Activated CD4-positive, alpha-beta T cell treated with anti-CD3 and anti-CD28 coated beads, Interleukin-2, amount 50 U/mL, for 24 hours (primary cell): ENCODE measurements around the gene HEATR5B.

Experiments used
- DNase-seq, 2 donors: peaks; one replicate each; pipeline ENCODE4 v3.0.0-alpha.2; 2020; ENCODE audit warnings: low read depth in 1 of 2, low spot score in 1 of 2

Gene HEATR5B

DNA sequence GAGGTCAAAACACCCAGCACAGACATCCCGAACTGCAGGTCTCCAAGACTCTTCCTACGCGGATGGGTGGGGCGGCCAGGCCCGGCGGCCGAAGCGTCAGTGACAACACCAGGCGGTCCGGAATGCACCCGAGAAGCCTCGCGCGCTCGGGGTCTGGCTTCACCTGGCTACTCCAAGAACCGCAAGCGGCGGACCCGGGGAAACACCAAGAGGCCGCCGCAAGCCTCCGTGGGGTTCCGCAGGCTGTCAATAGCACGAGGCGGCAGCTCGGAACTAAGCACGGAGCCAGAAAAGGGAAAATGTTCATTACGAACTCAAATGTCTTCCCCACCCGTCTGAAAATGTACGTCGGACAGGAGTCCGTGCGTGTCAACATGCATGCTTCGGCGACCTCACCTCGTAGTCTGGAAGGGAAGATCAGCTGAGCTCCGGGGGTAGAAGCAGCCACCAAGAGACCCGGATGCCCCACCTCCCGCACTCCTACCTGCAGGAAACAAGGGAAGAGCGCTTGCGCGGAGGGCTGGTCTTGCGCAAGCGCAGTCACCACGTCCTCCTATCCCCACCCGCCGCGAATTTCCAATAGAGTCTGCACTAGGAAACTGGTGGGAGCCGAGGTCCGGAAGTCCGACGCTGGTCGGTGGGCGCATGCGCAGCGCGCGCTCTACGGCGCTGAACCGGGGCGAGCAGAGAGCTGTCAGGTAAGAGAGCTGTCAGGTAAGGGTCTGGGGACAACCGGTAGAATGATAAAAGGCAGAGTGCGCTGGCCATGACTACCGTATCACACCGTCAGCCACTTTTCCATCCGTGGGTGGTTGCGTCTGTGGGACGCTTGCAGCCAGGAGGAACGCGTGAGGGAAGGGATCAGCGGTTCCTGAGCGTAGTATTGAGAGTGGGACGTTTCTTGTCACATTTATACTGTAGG lies at the start of gene HEATR5B, which contains the start of gene GPATCH11:
HEATR5B (minus strand) TSS at position 500 of the 922 bp plus-strand sequence. CDS start 958 bp downstream, outside the sequence.
GPATCH11 (plus strand) TSS at position 646 of the 922 bp plus-strand sequence. CDS start 3,864 bp downstream, outside the sequence.
- peak; percentile 83 to 91 for DNase-seq

DNA sequence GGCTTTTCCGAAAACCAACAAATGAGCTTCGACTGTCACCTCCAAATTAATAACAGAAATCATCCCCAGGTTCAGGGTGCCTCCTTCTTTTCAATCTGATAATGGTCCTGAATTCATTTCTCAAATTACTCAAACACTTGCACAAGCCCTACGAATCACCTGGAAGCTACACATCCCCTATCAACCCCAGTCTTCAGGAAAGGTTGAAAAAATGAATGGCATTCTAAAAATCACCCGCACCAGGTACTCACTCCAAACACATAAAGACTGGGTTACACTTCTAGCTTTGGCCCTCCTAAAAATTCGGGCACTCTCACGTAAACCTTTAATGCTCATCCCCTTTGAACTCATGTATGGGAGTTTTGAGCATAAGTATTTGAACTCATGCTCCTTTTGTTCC lies 48.7 kb upstream of the HEATR5B start:
- DNase-seq = no peak

DNA sequence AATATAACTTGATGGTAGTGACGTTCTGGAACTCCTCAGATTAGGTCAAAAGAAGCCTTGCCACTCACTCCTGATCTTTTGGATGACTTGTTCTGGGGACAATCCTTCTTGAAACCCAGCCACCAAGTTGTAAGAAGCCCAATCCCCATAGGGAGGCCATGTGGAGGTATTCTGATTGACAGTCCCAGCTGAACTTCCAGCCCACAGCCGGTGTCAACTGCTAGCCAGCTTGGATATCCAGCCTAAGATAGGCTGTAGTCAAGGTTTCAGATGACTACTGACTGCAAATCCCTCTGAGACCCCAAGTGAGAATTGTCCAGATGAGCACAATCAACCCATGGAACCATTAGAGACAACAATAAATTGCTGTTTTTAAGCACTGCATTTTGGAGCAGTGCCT lies 41.2 kb upstream of the HEATR5B start:
- DNase-seq = no peak

DNA sequence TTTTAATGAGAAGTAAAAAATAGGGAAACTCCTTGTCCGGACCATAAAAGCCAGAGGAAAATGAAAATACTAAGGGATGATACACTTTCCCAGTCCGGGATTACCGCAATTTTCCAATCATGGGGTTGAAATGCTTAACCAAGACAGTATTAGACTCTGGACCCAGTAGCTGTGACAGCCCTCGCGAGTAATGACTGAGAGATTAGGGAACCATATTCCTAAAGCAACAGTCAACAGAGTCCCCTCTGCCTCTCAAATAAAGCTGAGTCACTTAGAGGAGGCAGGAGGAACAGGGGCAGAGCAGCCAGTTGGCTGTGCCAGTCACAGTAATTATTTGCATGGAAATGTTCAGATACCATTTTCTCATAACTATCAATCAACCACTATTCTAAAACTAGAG lies 35.0 kb upstream of the HEATR5B start:
- DNase-seq = no peak

DNA sequence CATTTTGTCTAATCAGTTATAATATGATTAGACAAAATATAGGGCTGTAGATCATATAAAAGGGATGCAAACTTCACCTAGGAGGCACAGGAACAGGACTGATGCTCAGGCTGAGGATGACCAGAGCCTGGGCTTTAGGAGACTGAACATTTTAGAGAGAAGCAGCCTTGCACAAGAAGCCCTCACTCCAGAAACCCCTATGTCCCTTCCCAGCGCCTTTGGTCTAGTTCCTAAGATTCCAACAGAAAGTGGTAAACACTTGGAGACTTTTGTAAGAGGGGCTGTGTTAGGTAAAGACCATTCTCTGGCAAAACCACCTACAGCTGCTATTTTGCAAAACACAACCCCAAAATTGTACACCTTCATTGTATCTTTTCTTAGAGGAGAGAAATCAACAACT lies 33.4 kb upstream of the HEATR5B start:
- no peak for DNase-seq

DNA sequence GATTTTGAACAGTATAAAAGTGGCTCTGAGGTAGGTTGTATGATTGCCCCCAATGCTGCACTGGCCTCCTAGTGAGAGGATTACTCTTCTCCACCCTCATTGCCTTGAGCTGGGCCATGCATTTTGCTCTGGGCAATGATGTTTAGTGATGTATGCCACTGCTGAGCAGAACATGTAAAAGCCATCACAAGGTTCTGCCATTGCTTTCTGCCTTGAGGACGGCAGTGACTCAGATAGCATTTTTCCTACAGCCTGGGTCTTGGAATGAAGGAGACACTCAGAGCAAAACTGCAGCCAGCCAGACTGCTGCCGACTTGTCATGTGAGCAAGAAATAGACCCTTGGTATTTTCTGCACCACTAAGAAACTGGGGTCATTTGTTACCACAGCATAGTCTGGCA lies 27.8 kb upstream of the HEATR5B start:
- DNase-seq = no peak

DNA sequence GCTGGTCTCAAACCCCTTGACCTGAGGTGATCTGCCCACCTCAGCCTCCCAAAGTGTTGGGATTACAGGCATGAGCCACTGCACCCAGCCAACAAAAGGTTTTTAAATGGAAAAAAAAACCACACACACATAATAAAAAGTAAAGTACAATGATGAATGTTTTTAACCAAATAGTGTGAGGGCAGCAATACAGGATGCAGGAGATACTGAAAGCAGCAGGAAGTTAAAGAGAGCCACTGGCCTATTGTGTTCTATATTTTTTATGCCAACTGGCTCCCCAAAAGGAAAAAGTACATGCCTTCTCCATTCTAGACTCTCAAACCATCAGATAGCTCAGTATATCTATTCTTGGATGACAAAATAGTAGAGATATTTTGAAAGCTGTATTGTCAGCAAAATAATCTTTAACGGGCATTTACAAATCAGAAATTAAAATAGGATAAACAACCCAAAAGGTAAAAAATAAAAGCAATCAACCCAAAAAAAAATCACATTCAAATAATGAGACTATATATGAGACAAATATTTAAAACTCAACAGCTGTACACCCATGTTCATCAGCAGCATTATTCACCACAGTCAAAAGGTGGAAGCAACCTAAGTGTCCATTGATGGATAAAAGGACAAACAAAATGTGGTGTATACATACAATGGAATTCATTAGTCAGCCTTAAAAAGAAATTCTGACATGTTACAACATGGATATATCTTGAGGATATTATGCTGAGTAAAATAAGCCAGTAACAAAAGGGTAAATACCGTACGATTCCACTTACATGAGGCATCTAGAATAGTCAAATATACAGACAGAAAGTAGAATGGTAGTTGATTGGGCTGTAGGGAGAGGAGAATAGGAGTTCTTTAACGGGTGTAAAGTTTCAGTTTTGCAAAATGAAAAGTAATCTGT lies 26.4 kb upstream of the HEATR5B start:
- DNase-seq = no peak

DNA sequence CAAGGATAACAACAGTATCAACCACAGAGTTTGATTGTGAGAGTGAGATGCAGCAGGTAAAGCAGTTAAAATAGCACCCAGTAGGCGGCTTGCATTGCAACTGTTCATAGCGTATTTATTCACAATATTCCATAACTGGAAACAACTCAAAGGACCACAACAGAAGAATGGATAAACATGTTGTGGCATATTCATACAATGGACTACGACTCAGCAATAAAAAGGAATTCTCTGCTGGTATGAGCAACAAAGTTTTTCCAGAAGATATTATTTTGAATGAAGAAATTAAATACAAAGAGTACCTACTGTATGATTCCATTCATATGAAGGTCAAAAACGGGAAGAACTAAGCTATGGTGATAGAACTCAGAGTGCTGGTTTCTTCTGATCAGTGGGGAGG lies 25.4 kb upstream of the HEATR5B start:
- DNase-seq = no peak

DNA sequence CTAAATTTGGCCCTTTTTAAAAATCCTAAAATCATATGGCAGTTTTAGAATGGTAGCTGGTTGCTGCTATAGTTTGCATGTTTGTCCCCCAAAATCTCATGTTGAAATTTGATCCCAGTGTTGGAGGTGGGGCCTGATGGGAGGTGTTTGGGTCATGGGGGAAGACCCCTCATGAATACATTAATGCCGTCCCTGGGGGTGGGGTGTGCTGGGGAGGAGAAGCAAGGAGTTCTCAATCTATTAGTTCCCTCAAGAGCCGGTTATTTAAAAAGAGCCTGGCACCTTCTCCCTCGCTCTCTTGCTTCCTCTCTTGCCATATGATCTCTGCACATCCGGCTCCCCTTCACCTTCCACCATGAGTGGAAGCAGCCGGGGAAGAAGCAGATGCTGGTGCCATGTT lies 21.0 kb upstream of the HEATR5B start:
- no peak for DNase-seq

DNA sequence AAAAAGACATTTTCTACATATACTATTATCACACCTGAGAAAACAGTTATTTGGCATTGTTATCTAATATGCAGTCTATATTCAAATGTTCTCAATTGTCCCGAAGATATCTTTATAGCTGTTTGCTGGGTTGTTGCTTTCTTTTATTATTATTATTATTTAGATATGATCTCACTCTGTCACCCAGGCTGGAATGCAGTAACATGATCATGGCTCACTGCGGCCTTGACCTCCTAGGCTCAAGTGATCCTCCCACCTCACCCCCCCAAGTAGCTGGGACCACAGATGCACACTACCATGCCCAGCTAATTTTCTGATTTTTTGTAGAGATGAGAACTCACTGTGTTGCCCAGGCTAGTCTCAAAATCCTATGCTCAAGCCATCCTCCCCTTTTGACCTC lies 20.0 kb upstream of the HEATR5B start:
- DNase-seq = no peak

DNA sequence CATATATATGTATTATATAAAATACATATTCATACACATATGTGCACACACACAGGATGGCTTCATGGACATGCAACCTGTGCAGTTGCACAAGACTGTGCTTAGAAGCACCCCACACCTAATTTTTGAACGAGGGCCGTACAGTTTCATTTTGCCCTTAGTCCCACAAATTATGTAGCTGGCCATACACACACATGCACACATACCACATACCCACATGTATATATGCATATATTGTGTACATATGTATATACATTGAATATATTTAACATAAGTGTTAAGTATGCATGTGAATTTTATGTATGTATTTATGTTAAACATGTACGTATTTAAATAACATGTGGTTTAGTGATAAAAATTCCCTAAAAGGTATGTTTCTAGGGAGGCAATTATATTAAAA lies 18.4 kb upstream of the HEATR5B start:
- no peak for DNase-seq

DNA sequence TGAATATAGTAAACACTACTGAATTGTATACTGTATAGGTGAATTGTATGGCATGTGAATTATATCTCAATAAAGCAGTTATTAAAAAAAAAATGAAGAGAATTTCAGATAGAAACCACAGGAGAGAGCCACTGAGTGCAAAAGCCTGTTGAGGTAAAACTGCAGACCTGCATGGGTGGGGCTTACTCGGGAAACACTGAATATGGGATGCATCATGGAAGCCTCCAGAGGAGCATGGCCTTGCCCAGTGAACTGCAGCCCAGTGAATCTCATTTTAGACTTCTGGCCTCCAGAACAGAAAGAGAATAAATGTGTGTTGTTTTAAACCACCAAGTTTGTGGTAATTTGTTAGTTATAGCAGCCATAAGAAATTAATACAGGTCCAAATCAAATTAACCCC lies 15.9 kb upstream of the HEATR5B start:
- DNase-seq = no peak

DNA sequence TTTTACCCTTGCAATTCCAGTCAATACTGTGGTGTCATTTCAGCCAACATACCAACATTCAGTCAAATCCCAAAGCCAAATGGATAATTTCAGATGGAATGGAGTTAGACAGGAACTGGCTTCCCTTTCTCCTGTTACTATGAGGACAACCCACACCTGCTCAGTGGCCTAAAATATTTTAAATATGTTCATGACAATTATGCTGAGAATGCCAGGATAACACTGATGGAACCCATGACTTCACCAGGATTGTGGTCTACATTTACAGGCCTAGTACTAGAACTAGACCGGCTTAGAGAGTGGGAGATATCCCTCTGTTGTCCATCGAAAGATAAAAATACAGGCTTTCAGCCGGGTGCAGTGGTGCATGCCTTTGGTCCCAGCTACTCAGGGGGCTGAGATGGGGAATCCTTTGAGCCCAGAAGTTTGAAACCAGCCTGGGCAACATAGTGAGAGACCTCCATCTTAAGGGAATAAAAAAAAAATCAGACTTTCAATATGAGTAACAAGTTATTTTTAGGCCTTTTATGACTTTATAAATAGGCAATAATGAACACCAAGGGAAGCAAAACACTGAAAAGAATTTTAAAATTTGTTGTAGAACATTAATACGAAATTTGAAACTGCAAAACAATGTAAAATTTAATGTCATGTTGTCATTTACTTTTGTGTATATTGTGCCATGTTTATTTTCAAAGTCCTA lies 14.4 kb upstream of the HEATR5B start:
- no peak for DNase-seq

DNA sequence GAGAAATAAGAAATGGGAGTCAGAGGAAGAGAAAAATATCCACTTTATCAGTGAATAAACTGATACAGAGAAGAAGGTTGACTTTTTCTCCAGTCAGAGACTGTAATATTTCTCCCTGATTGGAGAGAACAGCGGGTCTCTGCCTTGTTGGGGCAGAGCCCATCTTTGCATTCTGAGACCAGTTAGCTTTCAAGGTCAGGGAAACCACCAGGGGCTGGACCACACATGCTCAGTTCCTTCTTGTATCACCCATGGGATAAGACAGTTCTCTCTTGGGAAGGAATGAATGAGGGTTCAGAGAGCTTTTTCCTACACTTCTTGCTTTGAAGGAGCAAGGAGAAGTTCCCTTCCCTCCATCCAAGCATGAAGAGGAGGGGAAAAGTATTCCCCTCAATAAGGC lies 12.4 kb upstream of the HEATR5B start:
- DNase-seq = no peak

DNA sequence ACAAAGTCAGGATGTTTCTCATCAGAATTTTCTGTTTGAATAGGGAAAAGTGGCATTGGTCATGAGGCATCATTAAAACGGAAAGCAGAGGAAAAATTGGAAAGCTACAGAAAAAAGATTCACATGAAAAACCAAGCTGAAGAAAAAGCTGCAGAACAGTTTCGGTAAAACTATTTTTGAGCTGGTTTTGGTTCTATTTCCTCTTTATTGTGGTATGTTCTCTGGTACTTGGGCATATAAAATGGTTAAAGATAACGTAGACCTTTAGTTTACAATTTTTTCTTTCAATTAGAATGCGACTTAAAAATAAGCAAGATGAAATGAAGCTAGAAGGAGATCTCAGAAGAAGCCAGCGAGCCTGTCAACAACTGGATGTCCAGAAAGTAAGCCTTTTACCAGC lies 7.7 kb upstream of the HEATR5B start:
- DNase-seq = no peak

DNA sequence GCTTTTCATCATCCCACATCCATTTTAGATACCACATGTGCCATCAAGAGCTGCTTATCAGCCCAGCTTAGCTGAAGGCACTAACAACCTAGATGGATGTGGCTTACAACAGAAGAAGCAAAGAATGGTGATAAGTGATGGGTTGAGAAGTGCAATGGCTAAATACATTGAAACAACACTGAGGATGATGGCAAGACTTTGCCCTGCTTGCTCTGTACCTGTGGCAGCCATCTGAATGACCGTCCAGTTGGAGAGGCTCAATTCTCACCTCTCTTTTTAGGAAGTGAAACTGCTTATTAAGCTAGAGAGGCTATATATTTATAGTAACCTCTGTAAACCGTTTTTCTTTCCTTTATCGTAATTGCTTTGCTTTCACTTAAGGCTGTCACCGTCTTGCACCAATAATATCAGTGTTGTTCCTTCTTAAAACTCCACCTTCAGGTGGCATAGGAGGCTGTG lies 5.9 kb upstream of the HEATR5B start:
- no peak for DNase-seq

DNA sequence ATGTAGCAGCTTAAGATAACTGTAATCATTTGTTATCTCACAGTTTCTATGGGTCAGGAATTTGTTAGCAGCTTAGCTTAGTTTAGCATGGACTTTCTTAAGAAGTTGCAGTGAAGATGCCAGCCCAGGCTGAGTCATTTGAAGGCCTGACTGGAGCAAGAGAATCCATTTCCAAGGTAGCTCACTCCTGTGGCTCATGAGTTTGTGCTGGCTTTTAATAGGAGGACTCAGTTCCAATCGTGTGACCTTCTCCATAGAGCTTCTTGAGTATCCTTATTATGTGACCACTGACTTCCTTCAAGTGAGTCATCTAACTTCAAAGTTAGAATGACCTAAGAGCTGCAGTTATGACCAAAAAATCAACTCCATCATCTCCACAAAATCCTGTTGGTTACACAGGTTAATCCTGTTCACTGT lies 1.6 kb upstream of the HEATR5B start:
- DNase-seq = no peak

DNA sequence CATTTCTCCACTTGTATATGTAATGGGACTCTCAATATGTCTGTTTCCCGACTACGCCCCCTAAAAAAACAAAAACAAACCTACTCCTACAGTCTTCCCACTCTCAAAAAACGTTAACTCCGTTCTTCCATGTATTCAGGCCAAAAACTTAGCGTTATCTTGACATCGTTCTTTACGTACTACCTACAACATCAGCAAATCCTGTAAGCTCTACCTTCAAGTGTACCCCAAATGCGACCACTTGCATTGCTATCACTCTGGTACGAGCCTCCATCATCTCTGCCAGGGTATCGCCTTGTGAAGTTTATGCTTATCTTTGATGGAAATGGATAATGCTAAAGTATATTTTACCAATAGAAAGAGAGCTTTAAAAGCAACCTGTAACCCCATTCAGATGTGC lies 625 bp upstream of the HEATR5B start:
- no peak for DNase-seq

DNA sequence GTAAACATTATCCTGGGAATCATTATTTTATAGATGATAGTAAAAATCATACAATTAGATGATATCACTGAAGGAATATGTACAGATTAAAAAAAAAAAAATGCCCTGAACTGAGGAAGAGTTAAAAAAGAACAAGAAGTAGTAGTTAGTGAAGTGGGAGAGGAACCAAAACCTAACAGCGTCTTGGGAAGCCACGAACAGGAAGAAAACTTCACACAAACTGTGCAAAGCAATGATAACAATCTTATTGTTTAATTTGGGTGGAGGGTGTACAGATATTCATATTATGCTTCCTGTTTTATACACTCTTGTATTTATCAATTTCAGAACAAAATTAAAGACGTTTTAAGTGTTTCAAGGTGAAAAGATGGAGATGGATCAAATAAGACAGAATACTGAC lies 3.5 kb downstream of the HEATR5B start:
- DNase-seq = no peak

DNA sequence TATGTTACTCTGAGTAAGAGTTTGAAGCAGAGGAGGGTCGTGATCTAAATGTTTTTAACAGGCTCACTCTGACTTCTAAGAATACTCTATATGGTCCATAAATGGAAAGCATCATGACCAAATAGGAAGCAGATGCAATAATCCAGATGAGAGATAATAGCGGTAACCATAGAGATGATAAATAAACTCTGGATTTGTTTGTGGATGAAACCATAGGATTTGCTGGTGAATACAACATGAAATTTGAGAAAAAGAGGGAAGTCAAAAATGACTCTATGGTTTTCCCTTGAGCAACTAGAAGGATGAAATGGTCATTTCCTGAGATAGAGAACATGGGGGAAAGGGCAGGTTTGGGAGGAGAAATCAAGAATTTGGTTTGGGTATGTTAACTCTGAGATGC lies 3.9 kb downstream of the HEATR5B start:
- no peak for DNase-seq

DNA sequence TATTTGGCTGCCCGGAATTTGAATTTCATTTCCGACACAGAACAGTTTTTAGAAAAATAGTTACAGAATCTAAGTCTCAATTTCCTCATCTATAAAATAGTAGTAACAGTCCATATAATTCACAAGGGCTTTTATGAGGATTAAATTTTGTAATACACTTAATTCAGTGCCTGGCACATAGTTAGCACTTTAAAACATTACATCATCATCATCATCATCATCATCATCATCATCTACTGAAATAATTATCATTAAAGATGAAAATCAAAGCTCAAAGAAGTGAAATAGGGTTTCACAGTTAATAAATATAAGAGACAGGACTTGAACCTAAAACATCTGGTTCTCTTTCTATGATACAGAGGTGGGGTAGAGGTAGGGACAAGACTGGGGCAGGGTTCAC lies 13.2 kb downstream of the HEATR5B start:
- no peak for DNase-seq
